GM04503 (cell line): ENCODE data around the gene GADL1.

Source experiments
- DNase-seq: peaks from one replicate; pipeline ENCODE4 v3.0.0-alpha.2; 2012; ENCODE audit warnings: low read depth

GADL1 gene

DNA sequence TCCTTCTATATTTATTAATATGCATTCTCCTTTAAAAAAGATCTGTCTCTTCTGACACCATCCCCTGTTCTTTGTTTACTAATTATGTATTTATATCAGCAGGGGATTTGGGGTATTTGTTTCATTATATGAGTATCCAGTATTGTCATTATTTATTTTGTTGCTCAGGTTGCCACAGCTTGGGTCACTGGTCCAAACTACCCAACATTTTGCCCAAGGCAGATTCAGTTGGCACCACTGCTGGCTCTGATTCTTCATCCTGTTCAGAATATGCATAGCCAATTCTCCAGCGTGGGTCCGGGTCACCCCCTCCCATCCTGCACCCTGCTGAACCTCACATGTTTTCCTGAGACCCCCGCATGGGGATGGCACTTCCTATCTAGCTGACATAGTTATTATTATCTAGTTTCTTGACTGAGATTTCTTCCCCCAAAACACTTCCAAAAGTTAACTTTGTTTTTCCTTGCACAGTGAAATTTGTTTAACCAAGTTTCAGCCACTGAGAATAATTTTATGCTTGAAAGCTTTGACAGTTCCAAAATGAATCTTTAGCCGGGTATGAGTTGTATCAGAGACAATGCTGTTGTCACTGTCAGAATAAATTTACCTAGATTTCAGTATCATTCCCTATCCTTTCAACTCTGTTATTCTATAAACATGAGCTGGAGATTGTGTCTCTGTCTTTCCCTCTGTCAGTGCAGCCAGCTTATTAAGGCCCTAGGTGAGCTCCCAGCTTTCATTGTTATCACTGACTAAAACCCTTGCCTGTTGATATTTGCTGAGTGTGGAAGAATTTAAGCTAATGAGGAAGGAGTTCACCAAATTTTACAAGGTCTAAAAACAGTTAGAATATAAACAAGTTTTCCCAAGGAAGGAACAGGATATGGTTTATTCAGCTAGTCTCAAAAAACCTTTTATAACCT lies 217.8 kb downstream of the GADL1 start:
- DNase-seq: no peak
